KBM-7 (cell line): ENCODE results near the gene ZNF202.
"Not testable (repeated sequence)": the region's sequence is repeated elsewhere in the genome, so short reads cannot be mapped to it uniquely, and the experiment has no call there.

Experiments
- DNase-seq: peaks from one replicate; pipeline ENCODE4 v3.0.0-alpha.2; 2015
- in situ Hi-C: fragments of 300-500 bp; cut with MboI; formaldehyde crosslinking; loops from 2 replicates; pipeline ENCODE4 v1.14.3; 2020; ENCODE audit warnings: low sequenced_read_pairs, low pct_unique_long_range_greater_than_20kb, mixed read lengths

The ZNF202 gene

GRCh38 chr11:123741159-123742030 is at the start of gene ZNF202:
Gene ZNF202, minus strand, starts transcription at chr11:123741660. Its CDS starts 10,772 bp downstream, at chr11:123730888.
- DNase-seq, result peak; percentile 88
- in situ Hi-C loops, result no loop called here

GRCh38 chr11:123783536-123783935 is 42.1 kb upstream of the ZNF202 start:
- in situ Hi-C loops, result no loop called here
- no peak for DNase-seq

GRCh38 chr11:123778511-123778910 is 37.1 kb upstream of the ZNF202 start:
- in situ Hi-C loops, result no loop called here
- DNase-seq, result no peak

- no peak for DNase-seq
- in situ Hi-C loops, result no loop called here
Observed at GRCh38 chr11:123775715-123776549, 34.5 kb upstream of the ZNF202 start.

- in situ Hi-C loops, result no loop called here
- no peak for DNase-seq
Observed at GRCh38 chr11:123775289-123775688, 33.8 kb upstream of the ZNF202 start.

GRCh38 chr11:123773959-123774358 is 32.5 kb upstream of the ZNF202 start:
- no peak for DNase-seq
- in situ Hi-C loops, result no loop called here

- in situ Hi-C loops, result no loop called here
- no peak for DNase-seq
Observed at GRCh38 chr11:123773026-123773425, 31.6 kb upstream of the ZNF202 start.

GRCh38 chr11:123771664-123772063 is 30.2 kb upstream of the ZNF202 start:
- in situ Hi-C loops, result no loop called here
- DNase-seq, result no peak

GRCh38 chr11:123770712-123771111 is 29.3 kb upstream of the ZNF202 start:
- in situ Hi-C loops, result no loop called here
- no peak for DNase-seq

GRCh38 chr11:123765601-123766000 is 24.1 kb upstream of the ZNF202 start:
- no peak for DNase-seq
- in situ Hi-C loops, result no loop called here

GRCh38 chr11:123762422-123762821 is 21.0 kb upstream of the ZNF202 start:
- in situ Hi-C loops, result no loop called here
- no peak for DNase-seq

- DNase-seq, result no peak
- in situ Hi-C loops, result no loop called here
Observed at GRCh38 chr11:123760894-123761293, 19.4 kb upstream of the ZNF202 start.

GRCh38 chr11:123757976-123758375 is 16.5 kb upstream of the ZNF202 start:
- in situ Hi-C loops, result no loop called here
- no peak for DNase-seq

- no peak for DNase-seq
- in situ Hi-C loops, result no loop called here
Observed at GRCh38 chr11:123755813-123756212, 14.4 kb upstream of the ZNF202 start.

GRCh38 chr11:123755344-123755743 is 13.9 kb upstream of the ZNF202 start:
- DNase-seq, result no peak
- in situ Hi-C loops, result no loop called here

- DNase-seq, result no peak
- in situ Hi-C loops, result no loop called here
Observed at GRCh38 chr11:123754101-123754568, 12.7 kb upstream of the ZNF202 start, which contains the start of gene OR6X1. Gene OR6X1, minus strand, starts transcription at chr11:123754518. Its CDS starts 0 bp downstream, at chr11:123754518.

- in situ Hi-C loops, result no loop called here
- no peak for DNase-seq
Observed at GRCh38 chr11:123753110-123753509, 11.7 kb upstream of the ZNF202 start.

GRCh38 chr11:123751781-123752180 is 10.3 kb upstream of the ZNF202 start:
- in situ Hi-C loops, result no loop called here
- DNase-seq, result no peak

GRCh38 chr11:123748349-123748748 is 6.9 kb upstream of the ZNF202 start:
- in situ Hi-C loops, DNase-seq: not testable (repeated sequence)
